SK-N-SH (cell line): ENCODE results near the gene ESPL1. TPM values are rescaled to one million over a fixed set of nuclear protein-coding genes. Genes with fewer than 3 reads are reported as not detected.
A peak's percentile ranks its signal among the peaks of the same experiment; 100 is the strongest.

Experiments used
- CTCF ChIA-PET: fragments of 300-600, 350-600 bp; formaldehyde crosslinking; extraction: SDS; loops from one replicate; lab custom pipeline; 2021; lab: Yijun Ruan, JAX
- POLR2A ChIA-PET: fragments of 350-600 bp; sonication (Branson Sonifier 250); formaldehyde crosslinking; extraction: SDS; loops from one replicate; lab custom pipeline; 2020; ENCODE audit warnings: antibody characterized with exemption, inconsistent platforms; lab: Yijun Ruan, JAX
- DNase-seq: peaks from one replicate; pipeline ENCODE4 v3.0.0; 2012
- H2AFZ ChIP-seq: fragments of 200-600 bp; sonication (generic); 2 replicates; pipeline ENCODE4 v1.8.1; 2016; ENCODE audit warnings: antibody characterized with exemption, mild to moderate bottlenecking, low read depth
- H3F3A ChIP-seq: fragments of 200-600 bp; sonication (generic); replicated peaks from 2 replicates; pipeline ENCODE3; 2016; ENCODE audit warnings: antibody characterized with exemption, mild to moderate bottlenecking; ENCODE audit not compliant: insufficient read depth
- H3K27ac ChIP-seq, 2 experiments: fragments of 200-500 bp in 1 of 2; fragments of 200-600 bp in 1 of 2; sonication (Bioruptor generic) in 1 of 2; sonication (generic), shearing (Covaris generic) in 1 of 2; 2 replicates each; pipeline versions ENCODE4 v1.5.1 to v1.6.1; 2014 to 2016; ENCODE audit warnings: low read depth in 2 of 2, inconsistent platforms in 1 of 2, low read length in 1 of 2, mild to moderate bottlenecking in 1 of 2, mixed read lengths in 1 of 2
- H3K27me3 ChIP-seq: fragments of 200-600 bp; sonication (generic), shearing (Covaris generic); 2 replicates; pipeline ENCODE4 v1.6.1; 2016; ENCODE audit warnings: mixed run types; ENCODE audit not compliant: insufficient read depth
- H3K36me3 ChIP-seq, 2 experiments: fragments of 200-500 bp in 1 of 2; fragments of 200-600 bp in 1 of 2; sonication (Bioruptor generic) in 1 of 2; sonication (generic) in 1 of 2; replicated peaks in 1 of 2; 2 replicates each; pipeline versions ENCODE3 to v1.5.1; 2014 to 2016; ENCODE audit warnings: low read length in 1 of 2, mild to moderate bottlenecking in 1 of 2; ENCODE audit not compliant: insufficient read depth in 2 of 2, control insufficient read depth in 1 of 2
- H3K4me1 ChIP-seq, 2 experiments: fragments of 200-500 bp in 1 of 2; fragments of 200-600 bp in 1 of 2; sonication (Bioruptor generic) in 1 of 2; sonication (generic), shearing (Covaris generic) in 1 of 2; 2 replicates each; pipeline versions ENCODE4 v1.5.1 to v1.6.1; 2014 to 2016; ENCODE audit warnings: low read depth in 1 of 2, low read length in 1 of 2, mixed run types in 1 of 2; ENCODE audit not compliant: insufficient read depth in 2 of 2, control insufficient read depth in 1 of 2
- H3K4me2 ChIP-seq: fragments of 200-600 bp; sonication (generic), shearing (Covaris generic); 2 replicates; pipeline ENCODE4 v1.6.1; 2017; ENCODE audit warnings: mixed run types
- H3K4me3 ChIP-seq, 2 experiments: fragments of 200-500 bp in 1 of 2; fragments of 200-600 bp in 1 of 2; sonication (Bioruptor generic) in 1 of 2; sonication (generic), shearing (Covaris generic) in 1 of 2; 2 replicates each; pipeline versions ENCODE4 v1.5.1 to v1.8.1; 2014 to 2016; ENCODE audit warnings: low read depth in 2 of 2, inconsistent platforms in 1 of 2, low read length in 1 of 2, mild to moderate bottlenecking in 1 of 2, mixed read lengths in 1 of 2, moderate library complexity in 1 of 2
- H3K79me2 ChIP-seq: fragments of 200-600 bp; sonication (generic); 2 replicates; pipeline ENCODE4 v1.8.1; 2017; ENCODE audit warnings: mild to moderate bottlenecking; ENCODE audit not compliant: insufficient read depth
- H3K9ac ChIP-seq: fragments of 200-600 bp; sonication (generic); 2 replicates; pipeline ENCODE4 v1.6.1; 2017; ENCODE audit warnings: mixed run types
- H3K9me2 ChIP-seq: fragments of 200-600 bp; sonication (generic); 2 replicates; pipeline ENCODE4 v1.6.1; 2017; ENCODE audit warnings: mixed run types
- H3K9me3 ChIP-seq: fragments of 200-600 bp; sonication (generic); 2 replicates; pipeline ENCODE4 v1.6.1; 2017; ENCODE audit warnings: mixed run types, mild to moderate bottlenecking, moderate library complexity
- H4K20me1 ChIP-seq: fragments of 200-600 bp; sonication (generic); 2 replicates; pipeline ENCODE4 v1.6.1; 2017; ENCODE audit warnings: mild to moderate bottlenecking, mixed run types; ENCODE audit not compliant: insufficient read depth
- CTCF ChIP-seq: fragments of 200-600 bp; sonication (generic); IDR thresholded peaks from 2 replicates; pipeline ENCODE4 v1.6.1; 2017; ENCODE audit warnings: antibody characterized with exemption, mild to moderate bottlenecking, moderate library complexity
- EP300 ChIP-seq, 2 experiments: IDR thresholded peaks; 2 replicates each; pipeline versions ENCODE4 v1.4.0 to v1.6.1; 2012; ENCODE audit warnings: borderline replicate concordance in 1 of 2, low read depth in 1 of 2, low read length in 1 of 2
- FOSL2 ChIP-seq: IDR thresholded peaks from 2 replicates; pipeline ENCODE4 v1.4.0; 2012; ENCODE audit warnings: low read depth, mild to moderate bottlenecking, moderate library complexity, borderline replicate concordance
- FOXJ3 ChIP-seq: sonication (generic); formaldehyde crosslinking; IDR thresholded peaks from 2 replicates; pipeline ENCODE4 v1.5.1; 2020; ENCODE audit warnings: mild to moderate bottlenecking, missing genetic modification reagents
- PBX3 ChIP-seq: IDR thresholded peaks from 2 replicates; pipeline ENCODE4; 2012
- RAD21 ChIP-seq: IDR thresholded peaks from 2 replicates; pipeline ENCODE4 v1.6.1; 2012; ENCODE audit warnings: mild to moderate bottlenecking, low read length
- RFX5 ChIP-seq: IDR thresholded peaks from 2 replicates; pipeline ENCODE4 v1.6.1; 2012; ENCODE audit warnings: mild to moderate bottlenecking, improper control_type of control experiment, low read length
- SMC3 ChIP-seq: IDR thresholded peaks from 2 replicates; pipeline ENCODE4 v1.6.1; 2012; ENCODE audit warnings: low read depth, low read length, improper control_type of control experiment
- TCF12 ChIP-seq: IDR thresholded peaks from 2 replicates; pipeline ENCODE4 v1.4.0; 2012
- USF1 ChIP-seq: IDR thresholded peaks from 2 replicates; pipeline ENCODE4 v1.4.0; 2012; ENCODE audit warnings: low read depth, borderline replicate concordance
- USF2 ChIP-seq: fragments of 150-350 bp; IDR thresholded peaks from 2 replicates; pipeline ENCODE4 v1.6.1; 2017; ENCODE audit warnings: antibody characterized with exemption, low read length, low read depth, borderline replicate concordance
- WGBS: methylation state at CpG from one replicate; pipeline ENCODE4 v1.1.6; 2017; ENCODE audit warnings: low lambda C conversion rate; 5-methylcytosine and 5-hydroxymethylcytosine counted together
- polyA plus RNA-seq, 3 experiments: library from polyadenylated mRNA; depleted of rRNA; stranded (reverse); fragments of >200 nt; gene quantifications; 2 replicates each; pipeline ENCODE4 v1.2.3, GENCODE V29; 2012

Gene ESPL1
- polyA plus RNA-seq, 1 of the 3 experiments (the other 2 are of a cell fraction), result 8.6 TPM

DNA sequence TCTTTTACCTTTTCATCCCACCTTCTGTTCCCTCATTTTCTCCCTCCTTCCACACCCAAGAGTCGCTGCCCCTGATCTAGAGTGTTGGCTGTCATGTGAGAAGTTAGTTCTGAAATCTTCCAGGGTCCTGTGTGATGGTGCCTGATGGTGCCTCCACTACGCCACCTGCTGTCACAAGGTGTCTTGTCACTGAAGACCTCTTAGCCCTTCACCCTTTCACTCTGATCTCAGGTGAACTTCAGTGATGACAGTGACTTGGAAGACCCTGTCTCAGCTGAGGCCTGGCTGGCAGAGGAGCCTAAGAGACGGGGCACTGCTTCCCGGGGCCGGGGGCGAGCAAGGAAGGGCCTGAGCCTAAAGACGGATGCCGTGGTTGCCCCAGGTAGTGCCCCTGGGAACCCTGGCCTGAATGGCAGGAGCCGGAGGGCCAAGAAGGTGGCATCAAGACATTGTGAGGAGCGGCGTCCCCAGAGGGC is 19.7 kb downstream of the ESPL1 start:
- H3K4me1 ChIP-seq, result peaks cover 0 to 19% of the 10 kb centered on the region in 2 experiments; a peak in 2 of 4 replicates
- no peaks in the 10 kb centered on the region for H4K20me1 ChIP-seq
- H3K27ac ChIP-seq, result no peak overlapping the region
- H2AFZ ChIP-seq, result no peak overlapping the region
- no peaks in the 10 kb centered on the region for H3K27me3 ChIP-seq
- peaks cover 20% of the 10 kb centered on the region for H3F3A ChIP-seq
- no peaks in the 10 kb centered on the region for H3K79me2 ChIP-seq
- H3K9me3 ChIP-seq, result no peaks in the 10 kb centered on the region
- TF ChIP-seq CTCF (peak; percentile 73), USF2 (no peak), EP300 (IDR thresholded peaks at IDR 0.05; ENCODE audit: borderline replicate concordance in 1 of 2, low read depth in 1 of 2, low read length in 1 of 2) (no peak), SMC3 (peak; percentile 90), FOSL2 (no peak), RAD21 (peak; percentile 82)
- no peak overlapping the region for H3K9ac ChIP-seq
- CTCF ChIA-PET, result interaction anchor here (0.6 to 19.2 kb wide), 19 partner anchors 8 to 226 kb away, joined by 3 to 363 read pairs (median 4); partner anchors contain the start of genes CSAD, ESPL1, SOAT2 and ZNF740
- DNase-seq, result peak; percentile 72
- H3K36me3 ChIP-seq, result peaks cover 7 to 17% of the 10 kb centered on the region in 2 experiments
- H3K4me2 ChIP-seq, result no peak overlapping the region
- H3K4me3 ChIP-seq, result no peak overlapping the region; a peak in 1 of 4 replicates
- POLR2A ChIA-PET, result no interaction called here
- 77% methylated on average over 5 of the region's 11 CpGs for WGBS
- no peaks in the 10 kb centered on the region for H3K9me2 ChIP-seq

DNA sequence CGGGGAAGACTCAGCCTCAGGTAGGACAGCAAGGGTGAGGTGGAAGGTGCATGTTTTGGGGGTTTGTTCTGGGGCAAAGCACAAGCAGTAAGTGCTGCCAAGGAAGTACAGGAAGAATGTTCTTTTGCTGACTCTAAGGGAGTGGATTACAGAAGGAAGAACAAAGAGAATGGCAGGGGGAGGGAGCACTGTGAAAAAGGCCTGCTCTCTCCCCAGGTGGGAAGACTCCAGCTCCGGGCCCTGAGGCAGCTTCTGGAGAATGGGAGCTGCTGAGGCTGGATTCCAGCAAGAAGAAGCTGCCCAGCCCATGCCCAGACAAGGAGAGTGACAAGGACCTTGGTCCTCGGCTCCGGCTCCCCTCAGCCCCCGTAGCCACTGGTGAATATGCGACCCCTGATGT is 20.2 kb downstream of the ESPL1 start:
- Histone ChIP-seq H3K36me3 (peaks cover 7 to 15% of the 10 kb centered on the region in 2 experiments), H4K20me1 (no peaks in the 10 kb centered on the region), H3K27ac (no peak overlapping the region), H3K9ac (no peak overlapping the region), H3K4me1 (peaks cover 0 to 19% of the 10 kb centered on the region in 2 experiments; a peak in 2 of 4 replicates), H3K79me2 (no peaks in the 10 kb centered on the region), H3K4me3 (no peak overlapping the region), H3F3A (peaks cover 23% of the 10 kb centered on the region), H3K9me2 (no peaks in the 10 kb centered on the region), H2AFZ (no peak overlapping the region), H3K27me3 (no peaks in the 10 kb centered on the region), H3K9me3 (no peaks in the 10 kb centered on the region), H3K4me2 (no peak overlapping the region)
- WGBS, result 88% methylated on average over 2 of the region's 6 CpGs
- no peak for TF ChIP-seq RFX5
- no peak for TF ChIP-seq USF1
- TF ChIP-seq PBX3, result no peak
- no peak for TF ChIP-seq FOXJ3 (CRISPR knock-in tag)
- no peak for TF ChIP-seq TCF12
- no peak for TF ChIP-seq CTCF
- ChIA-PET CTCF (interaction anchor here (0.6 to 19.2 kb wide), 18 partner anchors 9 to 226 kb away, joined by 3 to 363 read pairs (median 4); partner anchors contain the start of genes CSAD, ESPL1, MYG1 and SOAT2), POLR2A (interaction anchor here (1.0 kb wide), 1 partner anchor 72 kb away, joined by 3 read pairs; no protein-coding TSS in a partner anchor)
- DNase-seq, result no peak
